Endometrial microvascular endothelial cells (primary cell): ENCODE results near the gene KCTD6. TPM values are rescaled to one million over a fixed set of nuclear protein-coding genes. Genes with fewer than 3 reads are reported as not detected.

Experiments used
- in situ Hi-C: cut with HindIII; loops from 2 replicates; pipeline ENCODE4 v1.10.0; 2017; ENCODE audit warnings: low sequenced_read_pairs, low pct_unique_long_range_greater_than_20kb; ENCODE audit errors: inconsistent ontology term
- total RNA-seq: library from RNA; depleted of rRNA; stranded (reverse); fragments of >200 nt; gene quantifications from one replicate; pipeline ENCODE4 v1.2.3, GENCODE V29; 2015; ENCODE audit errors: inconsistent ontology term

Gene KCTD6
- total RNA-seq, 1 donor from 2014 or later: 8.1 TPM

GRCh38 chr3:58484045-58484721, 7.7 kb upstream of the KCTD6 start:
- in situ Hi-C loops: no loop called here

- in situ Hi-C loops: no loop called here
These were observed 7.2 kb upstream of the KCTD6 start for GRCh38 chr3:58484722-58485069.

- in situ Hi-C loops: no loop called here
These were observed 6.0 kb upstream of the KCTD6 start for GRCh38 chr3:58485801-58486435.

GRCh38 chr3:58487140-58487886, 4.6 kb upstream of the KCTD6 start:
- in situ Hi-C loops: no loop called here

GRCh38 chr3:58488967-58489366, 2.9 kb upstream of the KCTD6 start:
- in situ Hi-C loops: no loop called here

- in situ Hi-C loops: no loop called here
These were observed 915 bp upstream of the KCTD6 start for GRCh38 chr3:58490860-58491501.

DNA sequence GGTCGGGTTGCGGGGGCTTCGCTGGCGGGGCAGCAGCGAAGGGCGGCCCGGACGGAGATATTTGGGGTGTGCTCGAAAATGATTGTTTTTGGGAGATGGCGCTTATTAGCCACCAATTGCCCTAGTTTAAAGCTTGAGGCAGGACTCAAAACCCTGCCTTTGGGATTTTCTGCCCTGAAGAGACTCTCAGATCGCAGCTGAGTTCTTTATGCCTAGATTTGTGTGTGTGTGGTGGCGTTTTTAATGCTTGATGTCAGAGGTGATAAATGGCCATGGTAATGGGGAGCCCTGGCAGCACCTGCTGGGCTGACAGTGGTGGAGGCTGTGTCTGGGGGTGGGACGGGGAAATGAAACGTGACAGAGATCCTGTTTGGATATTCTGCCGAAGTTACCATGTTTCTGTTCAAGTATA, 604 bp downstream of the KCTD6 start:
- in situ Hi-C loops: no loop called here

- in situ Hi-C loops: no loop called here
These were observed 2.2 kb downstream of the KCTD6 start for GRCh38 chr3:58494107-58494506.

DNA sequence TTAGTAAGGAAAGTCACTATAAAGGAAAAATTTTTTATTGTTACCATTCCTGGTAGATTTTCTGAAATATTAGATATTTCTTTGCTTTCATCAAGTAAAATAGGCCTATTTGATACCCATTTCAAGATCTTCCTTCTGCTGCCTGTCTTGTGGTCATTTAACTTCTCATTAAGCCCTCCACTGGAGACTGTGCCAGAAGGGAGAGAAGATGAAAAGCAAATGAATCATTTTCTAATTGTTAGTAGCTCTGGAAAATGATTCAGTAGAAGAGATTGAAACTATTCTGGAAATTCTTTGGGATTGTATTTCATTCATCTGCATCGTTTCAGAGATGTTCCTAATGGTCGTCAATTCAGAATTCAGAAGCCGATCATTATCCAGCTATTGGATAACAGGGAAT, 3.2 kb downstream of the KCTD6 start:
- in situ Hi-C loops: no loop called here

- in situ Hi-C loops: no loop called here
These were observed 4.4 kb downstream of the KCTD6 start for GRCh38 chr3:58496206-58496857.

GRCh38 chr3:58497097-58497496, 5.2 kb downstream of the KCTD6 start:
- in situ Hi-C loops: no loop called here

GRCh38 chr3:58502872-58503271, 11.0 kb downstream of the KCTD6 start:
- in situ Hi-C loops: no loop called here

DNA sequence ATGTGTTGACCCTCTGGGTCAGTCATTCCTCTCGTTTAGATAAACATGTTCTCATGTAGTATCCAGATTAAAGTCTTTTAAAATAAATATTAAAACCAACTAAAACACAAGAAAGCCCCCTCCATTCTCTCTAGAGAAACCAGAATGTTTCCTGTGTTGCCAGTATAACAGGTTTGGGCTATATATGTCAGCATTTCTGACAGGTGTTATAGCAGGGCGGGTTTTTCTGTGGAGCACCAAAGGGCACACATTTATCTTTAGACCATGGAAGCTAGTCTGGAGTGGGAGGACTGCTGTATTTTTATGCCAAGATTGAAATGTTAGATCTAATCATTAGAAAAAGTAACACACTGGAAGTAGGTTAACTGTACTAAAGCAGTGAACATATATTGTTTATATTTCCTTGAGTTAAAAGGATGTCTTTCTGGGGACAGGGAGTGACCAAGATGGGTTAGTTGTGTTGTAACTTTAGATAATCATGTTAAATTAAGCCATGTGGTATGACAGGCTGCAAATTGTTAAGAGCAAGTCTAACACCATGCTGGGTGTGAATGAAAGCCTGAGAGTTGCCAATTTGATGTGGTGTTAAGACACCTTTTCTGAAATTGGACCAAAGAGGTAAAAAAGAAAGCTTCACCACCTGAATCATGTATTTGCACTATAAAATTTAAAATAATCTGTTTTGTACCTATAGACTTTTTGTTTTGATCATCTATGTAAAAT, 15.6 kb downstream of the KCTD6 start:
- in situ Hi-C loops: no loop called here

DNA sequence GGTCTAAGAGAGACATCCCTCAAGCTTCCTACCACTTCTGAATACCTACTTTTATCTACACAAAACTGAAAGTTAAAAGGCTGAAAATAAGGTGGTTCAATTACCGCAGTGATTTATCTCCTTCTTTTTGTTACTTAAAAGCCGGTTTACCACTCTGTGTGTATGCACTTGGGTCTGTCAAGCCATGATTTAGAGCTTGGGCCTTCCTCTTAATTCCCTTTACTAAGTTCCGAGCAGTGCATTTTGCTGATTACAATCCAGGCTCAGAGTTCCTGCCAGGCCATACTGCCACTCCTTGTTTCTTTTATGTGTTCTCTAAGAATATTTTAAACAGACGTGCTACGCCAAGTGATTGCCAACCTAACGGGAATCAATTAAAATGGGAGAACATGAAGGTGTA, 16.5 kb downstream of the KCTD6 start:
- in situ Hi-C loops: no loop called here

DNA sequence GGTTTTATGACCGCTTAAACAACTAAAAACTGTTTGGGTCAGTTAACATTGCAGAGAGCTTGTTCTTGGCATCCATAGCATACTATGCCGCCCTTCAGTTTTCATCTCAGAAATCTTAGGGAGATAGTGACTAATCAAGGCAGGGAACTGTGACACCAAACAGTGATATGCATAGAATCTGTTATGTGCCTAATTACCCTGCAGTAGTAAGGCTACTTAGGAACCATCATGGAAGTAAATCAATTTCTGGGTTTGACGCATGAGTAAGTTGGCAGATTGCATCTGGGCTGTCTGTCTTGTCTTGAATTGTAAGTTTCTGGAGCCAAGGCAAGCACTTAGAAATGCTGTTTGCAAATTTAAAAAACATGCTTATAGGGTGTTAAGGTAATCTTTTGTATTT, 22.5 kb downstream of the KCTD6 start:
- in situ Hi-C loops: no loop called here

DNA sequence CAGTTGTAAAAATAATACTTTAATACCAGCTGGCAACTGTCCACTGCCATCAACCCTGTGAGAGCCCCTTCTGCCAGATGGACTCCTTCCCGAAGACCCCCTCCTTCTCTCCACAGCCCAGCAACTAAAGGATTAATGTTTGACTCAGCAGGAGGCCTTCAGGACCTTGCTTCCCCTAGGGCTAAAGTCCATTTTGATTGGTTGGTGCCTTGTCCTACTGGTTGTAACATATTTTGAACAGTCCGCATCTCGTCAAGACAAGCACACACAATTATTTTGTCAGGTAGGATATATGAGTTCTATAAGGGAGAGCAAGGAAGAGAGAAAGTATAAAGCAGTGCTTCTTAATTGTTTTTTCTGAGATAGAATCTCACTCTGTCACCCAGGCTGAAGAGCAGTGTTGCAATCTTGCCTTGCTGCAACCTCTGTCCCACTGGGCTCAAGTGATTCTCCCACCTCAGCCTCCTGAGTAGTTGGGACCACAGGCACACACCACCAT, 26.4 kb downstream of the KCTD6 start:
- in situ Hi-C loops: no loop called here

DNA sequence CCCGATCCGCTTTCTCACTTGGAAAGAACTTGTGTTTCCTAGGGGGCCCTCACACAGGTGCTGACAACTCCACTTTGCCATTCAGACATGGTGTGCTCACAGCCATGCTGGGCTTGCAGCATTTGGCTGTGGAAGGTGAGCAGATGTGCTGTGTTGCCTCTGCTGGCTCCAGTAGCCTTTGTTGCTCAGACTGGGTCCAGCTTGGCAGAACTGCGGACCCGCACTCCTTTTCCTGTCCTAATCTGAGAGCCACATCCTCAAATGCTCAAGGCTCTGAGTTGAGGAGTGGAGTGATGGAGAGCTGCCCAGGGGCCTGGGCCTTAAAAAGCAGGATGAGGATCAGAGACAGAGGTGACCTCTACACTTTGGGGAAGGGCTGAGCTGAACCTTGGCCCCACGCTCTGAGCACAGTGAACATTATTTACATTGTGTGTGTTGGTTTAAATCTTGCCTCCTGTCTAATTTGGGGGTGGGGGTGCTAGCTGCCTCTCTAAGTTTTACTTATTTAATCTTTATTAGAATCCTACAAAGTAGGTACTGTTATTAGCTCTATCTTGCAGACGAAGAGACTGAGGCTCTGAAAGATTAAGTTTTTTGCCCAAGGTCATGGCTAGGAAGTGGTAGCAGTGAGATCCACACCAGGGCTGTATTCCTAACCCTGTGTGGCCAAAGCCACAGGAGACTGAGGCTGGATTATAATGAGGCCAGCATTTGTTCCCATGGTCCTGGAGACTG, 27.9 kb downstream of the KCTD6 start:
- in situ Hi-C loops: no loop called here
